Glutamatergic neuron (in vitro differentiated cells): Measurements from ENCODE around the gene ERI2. TPM values are rescaled to one million over a fixed set of nuclear protein-coding genes. Genes with fewer than 3 reads are reported as not detected.

ENCODE experiments used
- DNase-seq: peaks from one replicate; pipeline ENCODE4 v3.0.0; 2022
- H3K27ac Mint-ChIP-seq: one replicate; pipeline ENCODE4 v1.8.0; 2020; ENCODE audit warnings: mild to moderate bottlenecking, mixed read lengths, inconsistent platforms; ENCODE audit not compliant: unreplicated experiment
- H3K27me3 Mint-ChIP-seq: one replicate; pipeline ENCODE4 v1.8.0; 2020; ENCODE audit warnings: mild to moderate bottlenecking, moderate library complexity, mixed read lengths, inconsistent platforms; ENCODE audit not compliant: unreplicated experiment
- H3K36me3 Mint-ChIP-seq: one replicate; pipeline ENCODE4 v1.8.0; 2020; ENCODE audit warnings: mild to moderate bottlenecking, mixed read lengths, inconsistent platforms; ENCODE audit not compliant: unreplicated experiment
- H3K4me1 Mint-ChIP-seq: one replicate; pipeline ENCODE4 v1.8.0; 2020; ENCODE audit warnings: mild to moderate bottlenecking, low read depth, mixed read lengths, inconsistent platforms; ENCODE audit not compliant: unreplicated experiment
- H3K4me3 Mint-ChIP-seq: one replicate; pipeline ENCODE4 v1.8.0; 2020; ENCODE audit warnings: mild to moderate bottlenecking, mixed read lengths, inconsistent platforms; ENCODE audit not compliant: unreplicated experiment
- H3K9me3 Mint-ChIP-seq: one replicate; pipeline ENCODE4 v1.8.0; 2020; ENCODE audit warnings: mild to moderate bottlenecking, moderate library complexity, mixed read lengths, inconsistent platforms; ENCODE audit not compliant: unreplicated experiment
- CTCF ChIP-seq: fragments of 200-600 bp; sonication (generic); IDR thresholded peaks from one replicate; pipeline ENCODE4 v1.5.0; 2021; ENCODE audit not compliant: partially characterized antibody, unreplicated experiment
- total RNA-seq: library from RNA; stranded (reverse); fragmentation: NEBNext Ultra II Directional; extraction: Animal tissue kit (Norgen Biotek cat#: 25700); gene quantifications from one replicate; pipeline ENCODE4 v1.2.1, GENCODE V29; 2021; ENCODE audit not compliant: unreplicated experiment

ERI2 gene
- total RNA-seq, 1 donor from 2014 or later = 14.2 TPM

- Mint-ChIP-seq H3K36me3 (no peaks in the 10 kb centered on the region), H3K4me3 (no peak overlapping the region), H3K27me3 (no peaks in the 10 kb centered on the region), H3K4me1 (no peaks in the 10 kb centered on the region), H3K27ac (no peak overlapping the region), H3K9me3 (no peaks in the 10 kb centered on the region)
- no peak for DNase-seq
- no peak for TF ChIP-seq CTCF
These were observed 15.4 kb upstream of the ERI2 start for GRCh38 chr16:20821682-20822081.

DNA sequence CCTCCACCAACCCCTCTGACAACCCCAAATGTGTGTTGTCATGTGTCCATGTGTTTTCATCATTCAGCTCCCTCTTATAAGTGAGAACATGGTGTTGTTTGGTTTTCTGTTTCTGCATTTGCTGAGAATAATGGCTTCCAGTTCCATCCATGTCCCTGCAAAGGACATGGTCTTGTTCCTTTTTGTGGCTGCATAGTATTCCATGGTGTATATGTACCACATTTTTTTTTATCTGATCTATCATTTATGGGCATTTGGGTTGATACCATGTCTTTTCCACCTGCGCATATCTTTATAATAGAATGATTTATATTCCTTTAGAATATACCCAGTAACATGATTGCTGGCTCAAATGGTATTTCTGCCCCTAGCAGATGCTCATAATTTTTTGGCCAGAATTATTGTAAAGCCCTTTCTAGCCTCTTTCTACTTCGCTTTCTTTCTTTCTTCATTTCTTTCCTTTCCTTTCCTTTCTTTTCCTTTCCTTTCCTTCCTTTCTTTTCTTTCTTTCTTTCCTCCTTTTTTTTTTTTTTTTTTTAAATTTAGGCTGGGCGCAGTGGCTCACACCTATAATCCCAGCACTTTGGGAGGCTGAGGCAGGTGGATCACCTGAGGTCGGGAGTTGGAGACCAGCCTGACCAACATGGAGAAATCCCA lies 12.8 kb upstream of the ERI2 start:
- Mint-ChIP-seq H3K9me3 (no peaks in the 10 kb centered on the region), H3K27ac (no peak overlapping the region), H3K4me3 (no peak overlapping the region), H3K36me3 (no peaks in the 10 kb centered on the region), H3K4me1 (peaks cover 2% of the 10 kb centered on the region), H3K27me3 (no peaks in the 10 kb centered on the region)
- no peak for TF ChIP-seq CTCF
- DNase-seq = no peak

- no peak overlapping the region for H3K4me3 Mint-ChIP-seq
- no peak for DNase-seq
- H3K27ac Mint-ChIP-seq = no peak overlapping the region
- TF ChIP-seq CTCF = no peak
- H3K9me3 Mint-ChIP-seq = no peaks in the 10 kb centered on the region
- no peaks in the 10 kb centered on the region for H3K27me3 Mint-ChIP-seq
- no peaks in the 10 kb centered on the region for H3K36me3 Mint-ChIP-seq
- H3K4me1 Mint-ChIP-seq = peaks cover 2% of the 10 kb centered on the region
These were observed 8.5 kb upstream of the ERI2 start for GRCh38 chr16:20814784-20815183.

DNA sequence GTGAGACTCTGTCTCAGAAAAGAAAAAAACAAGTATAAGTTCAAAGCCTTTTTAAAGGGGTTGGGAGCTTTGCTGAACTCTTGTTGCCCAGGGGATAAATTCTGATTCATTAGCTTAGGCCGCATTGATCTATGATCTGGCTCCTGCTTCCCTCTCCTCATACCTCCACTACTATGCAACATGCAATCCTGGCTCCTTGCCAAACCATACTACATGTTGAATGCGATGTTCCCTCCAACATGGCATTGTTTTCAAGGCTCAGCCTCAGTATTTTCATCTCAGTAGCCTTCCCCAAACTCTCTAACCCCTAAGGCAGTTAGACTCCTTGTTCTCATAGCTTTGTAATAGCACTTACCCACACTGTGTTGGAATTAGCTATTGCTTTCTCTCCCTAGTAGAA lies 6.2 kb upstream of the ERI2 start:
- no peaks in the 10 kb centered on the region for H3K27me3 Mint-ChIP-seq
- no peak for TF ChIP-seq CTCF
- H3K27ac Mint-ChIP-seq = no peak overlapping the region
- no peaks in the 10 kb centered on the region for H3K9me3 Mint-ChIP-seq
- H3K4me3 Mint-ChIP-seq = no peak overlapping the region
- H3K36me3 Mint-ChIP-seq = no peaks in the 10 kb centered on the region
- H3K4me1 Mint-ChIP-seq = peaks cover 2% of the 10 kb centered on the region
- DNase-seq = no peak

- no peak for TF ChIP-seq CTCF
- DNase-seq = no peak
- Mint-ChIP-seq H3K27me3 (no peaks in the 10 kb centered on the region), H3K27ac (no peak overlapping the region), H3K4me1 (peaks cover 2% of the 10 kb centered on the region), H3K4me3 (no peak overlapping the region), H3K9me3 (no peaks in the 10 kb centered on the region), H3K36me3 (no peaks in the 10 kb centered on the region)
These were observed 5.7 kb upstream of the ERI2 start for GRCh38 chr16:20811889-20812439.
